GM23338 (cell line): ENCODE measurements around the gene TERB1. TPM values are rescaled to one million over a fixed set of nuclear protein-coding genes. Genes with fewer than 3 reads are reported as not detected.

Source experiments
- ATAC-seq: fragments of 200-7000 bp; cut with Tn5 transposase; 3 replicates; pipeline ENCODE4 v1.9.1; 2020
- DNase-seq: peaks from one replicate; pipeline ENCODE4 v3.0.0-alpha.2; 2015; ENCODE audit warnings: low spot score
- H2AFZ ChIP-seq: fragments of 200-600 bp; sonication (generic); 2 replicates; pipeline ENCODE4 v1.8.0; 2016; ENCODE audit warnings: antibody characterized with exemption, mild to moderate bottlenecking, moderate library complexity
- H3F3A ChIP-seq: fragments of 200-600 bp; sonication (generic); replicated peaks from 2 replicates; pipeline ENCODE4 v1.8.0; 2017; ENCODE audit warnings: antibody characterized with exemption, mixed run types, low read depth
- H3K27ac ChIP-seq: fragments of 200-600 bp; sonication (generic); 2 replicates; pipeline ENCODE4 v1.6.1; 2016; ENCODE audit warnings: low read depth
- H3K27me3 ChIP-seq: fragments of 200-600 bp; sonication (generic); 2 replicates; pipeline ENCODE4 v1.8.0; 2016; ENCODE audit warnings: mild to moderate bottlenecking, mixed run types, moderate library complexity; ENCODE audit not compliant: insufficient read depth
- H3K36me3 ChIP-seq: fragments of 200-600 bp; sonication (generic); 2 replicates; pipeline ENCODE4 v1.8.0; 2016; ENCODE audit warnings: mild to moderate bottlenecking; ENCODE audit not compliant: insufficient read depth
- H3K4me1 ChIP-seq: fragments of 200-600 bp; sonication (generic); 2 replicates; pipeline ENCODE4 v1.8.0; 2016; ENCODE audit warnings: mild to moderate bottlenecking, moderate library complexity; ENCODE audit not compliant: insufficient read depth
- H3K4me2 ChIP-seq: fragments of 200-600 bp; sonication (generic); 2 replicates; pipeline ENCODE4 v1.7.1; 2017; ENCODE audit warnings: mixed run types
- H3K4me3 ChIP-seq: fragments of 200-600 bp; sonication (generic); 2 replicates; pipeline ENCODE4 v1.6.1; 2016; ENCODE audit warnings: mixed run types
- H3K79me2 ChIP-seq: fragments of 200-600 bp; sonication (generic); replicated peaks from 2 replicates; pipeline ENCODE4 v1.8.0; 2017; ENCODE audit warnings: mild to moderate bottlenecking; ENCODE audit not compliant: insufficient read depth
- H3K9me2 ChIP-seq: fragments of 200-600 bp; sonication (generic); 2 replicates; pipeline ENCODE4 v1.8.0; 2017; ENCODE audit not compliant: insufficient read depth
- H4K20me1 ChIP-seq: fragments of 200-600 bp; sonication (generic); replicated peaks from 2 replicates; pipeline ENCODE4 v1.8.0; 2017; ENCODE audit warnings: mild to moderate bottlenecking; ENCODE audit not compliant: insufficient read depth
- H3K27ac Mint-ChIP-seq: 2 replicates; pipeline ENCODE4 v1.8.0; 2020; ENCODE audit warnings: inconsistent platforms, mild to moderate bottlenecking, moderate library complexity, mixed read lengths
- H3K27me3 Mint-ChIP-seq: 3 replicates; pipeline ENCODE4 v1.8.0; 2022; ENCODE audit warnings: low read depth, mild to moderate bottlenecking, moderate library complexity, mixed read lengths, inconsistent platforms; ENCODE audit not compliant: insufficient read depth, poor library complexity
- H3K36me3 Mint-ChIP-seq: 3 replicates; pipeline ENCODE4 v1.8.0; 2021; ENCODE audit warnings: low read depth, mild to moderate bottlenecking, inconsistent platforms, moderate library complexity, mixed read lengths
- H3K4me1 Mint-ChIP-seq: 3 replicates; pipeline ENCODE4 v1.8.0; 2020; ENCODE audit warnings: mild to moderate bottlenecking, inconsistent platforms, mixed read lengths
- H3K4me3 Mint-ChIP-seq: 3 replicates; pipeline ENCODE4 v1.8.0; 2021; ENCODE audit warnings: moderate library complexity, mild to moderate bottlenecking, inconsistent platforms, mixed read lengths
- H3K9me3 Mint-ChIP-seq: 3 replicates; pipeline ENCODE4 v1.8.0; 2020; ENCODE audit warnings: moderate library complexity, mild to moderate bottlenecking, inconsistent platforms, mixed read lengths
- CREB1 ChIP-seq: fragments of 250-450 bp; sonication (Bioruptor Pico); IDR thresholded peaks from 2 replicates; pipeline ENCODE4 v1.5.0; 2020; ENCODE audit warnings: low read depth, mild to moderate bottlenecking, moderate library complexity
- CTCF ChIP-seq, 2 experiments: fragments of 200-600 bp in 1 of 2; sonication (generic) in 1 of 2; conservative IDR thresholded peaks; 2 replicates each; pipeline versions ENCODE4 v1.5.1 to v1.6.1; 2016 to 2017; ENCODE audit warnings: antibody characterized with exemption in 2 of 2, low read depth in 2 of 2, mild to moderate bottlenecking in 2 of 2, moderate library complexity in 1 of 2
- ETS1 ChIP-seq: IDR thresholded peaks from 2 replicates; pipeline ENCODE4 v1.6.1; 2016; ENCODE audit warnings: antibody characterized with exemption
- EZH2 ChIP-seq: fragments of 200-600 bp; sonication (generic); IDR thresholded peaks from one replicate; pipeline ENCODE4 v1.8.0; 2017; ENCODE audit warnings: antibody characterized with exemption, mild to moderate bottlenecking, low read depth; ENCODE audit not compliant: unreplicated experiment
- EZH2phosphoT487 ChIP-seq: fragments of 200-600 bp; sonication (generic); IDR thresholded peaks from one replicate; pipeline ENCODE4 v1.8.1; 2018; ENCODE audit warnings: antibody characterized with exemption; ENCODE audit not compliant: unreplicated experiment
- JUNB ChIP-seq: IDR thresholded peaks from one replicate; pipeline ENCODE4 v1.6.1; 2016; ENCODE audit warnings: antibody characterized with exemption; ENCODE audit not compliant: unreplicated experiment
- NANOG ChIP-seq: IDR thresholded peaks from 2 replicates; pipeline ENCODE4 v1.6.1; 2016; ENCODE audit warnings: antibody characterized with exemption, borderline replicate concordance
- REST ChIP-seq: IDR thresholded peaks from one replicate; pipeline ENCODE4 v1.6.1; 2018; ENCODE audit warnings: antibody characterized with exemption; ENCODE audit not compliant: unreplicated experiment
- STAT1 ChIP-seq: IDR thresholded peaks from one replicate; pipeline ENCODE4 v1.6.1; 2016; ENCODE audit warnings: antibody characterized with exemption; ENCODE audit not compliant: unreplicated experiment
- ZNF114 ChIP-seq: fragments of 250-450 bp; sonication (Bioruptor Pico); IDR thresholded peaks from 2 replicates; pipeline ENCODE4 v1.5.0; 2020; ENCODE audit warnings: mild to moderate bottlenecking, moderate library complexity
- ZNF331 ChIP-seq: fragments of 250-450 bp; sonication (Bioruptor Pico); IDR thresholded peaks from 2 replicates; pipeline ENCODE4 v1.5.0; 2020; ENCODE audit warnings: low read depth, mild to moderate bottlenecking, moderate library complexity
- polyA plus RNA-seq: library from polyadenylated mRNA; unstranded; fragments of >200 nt; fragmentation: Nextera tagmentation; extraction: Ambion mirVana; gene quantifications from 2 replicates; pipeline ENCODE4 v1.2.1, GENCODE V29; 2016
- total RNA-seq: library from RNA; depleted of rRNA; stranded (reverse); fragments of >200 nt; shearing (Covaris generic); gene quantifications from 2 replicates; pipeline ENCODE4 v1.2.3, GENCODE V29; 2014

TERB1 gene
- total and polyA plus RNA-seq, 2 experiments from 2014 or later = not detected

- H3K4me1 Mint-ChIP-seq = peaks cover 10% of the 10 kb centered on the region; the same call in 2 of the 3 replicates
These were observed 39.5 kb upstream of the TERB1 start for GRCh38 chr16:66840883-66841282.

GRCh38 chr16:66834746-66835145, 33.4 kb upstream of the TERB1 start:
- H3K79me2 ChIP-seq = peaks cover 7% of the 10 kb centered on the region
- Mint-ChIP-seq H3K36me3 (no peaks in the 10 kb centered on the region), H3K4me3 (no peak overlapping the region), H3K4me1 (peaks cover under 1% of the 10 kb centered on the region; the same call in 1 of the 3 replicates), H3K27ac (no peak overlapping the region), H3K9me3 (no peaks in the 10 kb centered on the region), H3K27me3 (peaks cover 6% of the 10 kb centered on the region)
- no peak overlapping the region for H3K27ac ChIP-seq
- H3F3A ChIP-seq = no peaks in the 10 kb centered on the region
- no peak overlapping the region for H2AFZ ChIP-seq
- no peaks in the 10 kb centered on the region for H3K9me2 ChIP-seq
- DNase-seq (no peak), ATAC-seq (no peak)
- H3K4me1 ChIP-seq = no peaks in the 10 kb centered on the region; the same call in 1 of the 2 replicates
- no peaks in the 10 kb centered on the region for H4K20me1 ChIP-seq
- no peak overlapping the region for H3K4me2 ChIP-seq
- H3K4me3 ChIP-seq = no peak overlapping the region
- H3K36me3 ChIP-seq = no peaks in the 10 kb centered on the region
- H3K27me3 ChIP-seq = no peaks in the 10 kb centered on the region
- TF ChIP-seq ZNF114 (CRISPR knock-in tag) = no peak
- no peak for TF ChIP-seq STAT1
- no peak for TF ChIP-seq REST
- TF ChIP-seq EZH2 = no peak
- no peak for TF ChIP-seq ETS1
- TF ChIP-seq JUNB = no peak
- TF ChIP-seq NANOG = no peak
- TF ChIP-seq CTCF (conservative IDR thresholded peaks at IDR 0.05; ENCODE audit: low read depth in 2 of 2) = no peak
- no peak for TF ChIP-seq EZH2phosphoT487
- TF ChIP-seq CREB1 (CRISPR knock-in tag) = no peak
- no peak for TF ChIP-seq ZNF331 (CRISPR knock-in tag)

More at GRCh38 chr16:66840883-66841282, 39.5 kb upstream of the TERB1 start:
- Histone ChIP-seq H4K20me1 (no peaks in the 10 kb centered on the region), H3K79me2 (no peaks in the 10 kb centered on the region), H3K9me2 (no peaks in the 10 kb centered on the region; the same call in 1 of the 2 replicates), H3F3A (0 out of 2 replicates have a peak, but pooled peaks cover 6% of the 10 kb centered on the region), H2AFZ (no peak overlapping the region), H3K4me3 (no peak overlapping the region), H3K36me3 (no peaks in the 10 kb centered on the region), H3K4me2 (no peak overlapping the region), H3K27me3 (peaks cover 37% of the 10 kb centered on the region), H3K27ac (no peak overlapping the region), H3K4me1 (no peaks in the 10 kb centered on the region; the same call in 1 of the 2 replicates)
- no peak overlapping the region for H3K27ac Mint-ChIP-seq
- ATAC-seq (no peak), DNase-seq (no peak)
- H3K4me3 Mint-ChIP-seq = no peak overlapping the region
- H3K9me3 Mint-ChIP-seq = no peaks in the 10 kb centered on the region; the same call in 2 of the 3 replicates
- peaks cover 32% of the 10 kb centered on the region for H3K27me3 Mint-ChIP-seq
- H3K36me3 Mint-ChIP-seq = no peaks in the 10 kb centered on the region
- no peak for TF ChIP-seq EZH2
